Lower lobe of right lung (tissue), 2 donors: ENCODE measurements around the gene CSNK1G2. TPM values are rescaled to one million over a fixed set of nuclear protein-coding genes. Genes with fewer than 3 reads are reported as not detected.
A peak's percentile ranks its signal among the peaks of the same experiment; 100 is the strongest.

Experiments used
- ATAC-seq, 2 donors: fragments of 200-7000 bp; cut with Tn5 transposase; one replicate each; pipeline ENCODE4 v1.9.1; 2020 to 2022; ENCODE audit warnings: mild to moderate bottlenecking in 2 of 2, moderate library complexity in 2 of 2
- DNase-seq: peaks from one replicate; pipeline ENCODE4 v3.0.0-alpha.2; 2020
- H3K27ac ChIP-seq: fragments of 200-600 bp; one replicate; pipeline ENCODE4 v1.8.0; 2022
- H3K27me3 ChIP-seq: fragments of 200-600 bp; one replicate; pipeline ENCODE4 v1.8.0; 2022; ENCODE audit warnings: low read depth
- H3K36me3 ChIP-seq: fragments of 200-600 bp; one replicate; pipeline ENCODE4 v1.8.0; 2022; ENCODE audit warnings: mild to moderate bottlenecking
- H3K4me1 ChIP-seq: fragments of 200-600 bp; one replicate; pipeline ENCODE4 v1.8.0; 2022
- H3K4me3 ChIP-seq: fragments of 200-600 bp; one replicate; pipeline ENCODE4 v1.8.0; 2022; ENCODE audit warnings: mild to moderate bottlenecking
- H3K9me3 ChIP-seq: fragments of 200-600 bp; one replicate; pipeline ENCODE4 v1.8.0; 2022
- intact Hi-C: fragments of 100-400 bp; cut with DNase I; formaldehyde crosslinking; loops from one replicate; pipeline ENCODE4 v1.11.0; 2022
- total RNA-seq: library from RNA; stranded (reverse); fragmentation: NEBNext Ultra II Directional; extraction: Animal tissue kit (Norgen Biotek cat#: 25700); gene quantifications from one replicate; pipeline ENCODE4 v1.2.1, GENCODE V29; 2021
- TF ChIP-seq, protein P1 (sequence below): fragments of 200-600 bp; IDR thresholded peaks from one replicate; pipeline ENCODE4 v1.8.0; 2022; ENCODE audit warnings: antibody characterized with exemption, mild to moderate bottlenecking
- donor health status: DM: no; HTN: yes; CAD: no; lungs with severe emphysema.

Gene CSNK1G2
- total RNA-seq, 1 donor from 2014 or later = 55.4 TPM

DNA sequence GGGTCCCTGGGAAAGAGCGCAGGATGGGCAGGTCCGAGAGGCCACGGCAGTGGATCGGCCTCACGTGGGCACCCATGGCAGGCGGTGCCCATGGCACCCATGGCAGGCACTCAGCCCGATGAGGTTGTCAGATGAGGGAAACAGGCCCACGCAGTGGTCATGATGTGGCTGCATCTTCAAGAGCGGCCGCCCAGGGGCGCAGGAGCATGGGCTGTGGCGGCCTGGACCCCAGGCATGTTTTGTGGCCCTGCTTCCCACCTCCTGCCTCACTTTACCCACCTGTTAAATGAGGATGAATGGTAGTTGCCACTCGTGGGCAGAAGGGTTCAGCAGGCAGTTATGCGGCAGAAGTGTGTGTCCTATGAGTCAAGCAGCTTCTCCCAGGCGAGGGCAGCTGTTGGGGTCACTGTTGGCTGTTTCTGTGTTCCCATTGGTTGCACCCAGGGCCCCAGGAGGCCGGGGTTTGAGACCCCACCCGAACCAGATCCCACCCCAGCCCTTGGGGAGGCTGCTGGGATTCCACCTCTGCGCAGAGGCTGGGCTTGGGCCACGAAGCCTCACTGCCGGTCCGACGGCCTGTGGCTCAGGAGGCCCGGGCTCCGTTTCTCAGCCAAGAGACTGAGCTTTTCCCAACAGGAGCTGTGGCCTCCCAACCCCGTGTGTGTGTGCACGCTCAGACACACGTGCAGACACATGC is 30.0 kb downstream of the CSNK1G2 start:
- Histone ChIP-seq H3K4me3 (no peak overlapping the region), H3K27ac (no peak overlapping the region), H3K36me3 (peaks cover 35% of the 10 kb centered on the region), H3K4me1 (no peaks in the 10 kb centered on the region), H3K27me3 (no peaks in the 10 kb centered on the region), H3K9me3 (no peaks in the 10 kb centered on the region)
- TF ChIP-seq, protein P1, sequence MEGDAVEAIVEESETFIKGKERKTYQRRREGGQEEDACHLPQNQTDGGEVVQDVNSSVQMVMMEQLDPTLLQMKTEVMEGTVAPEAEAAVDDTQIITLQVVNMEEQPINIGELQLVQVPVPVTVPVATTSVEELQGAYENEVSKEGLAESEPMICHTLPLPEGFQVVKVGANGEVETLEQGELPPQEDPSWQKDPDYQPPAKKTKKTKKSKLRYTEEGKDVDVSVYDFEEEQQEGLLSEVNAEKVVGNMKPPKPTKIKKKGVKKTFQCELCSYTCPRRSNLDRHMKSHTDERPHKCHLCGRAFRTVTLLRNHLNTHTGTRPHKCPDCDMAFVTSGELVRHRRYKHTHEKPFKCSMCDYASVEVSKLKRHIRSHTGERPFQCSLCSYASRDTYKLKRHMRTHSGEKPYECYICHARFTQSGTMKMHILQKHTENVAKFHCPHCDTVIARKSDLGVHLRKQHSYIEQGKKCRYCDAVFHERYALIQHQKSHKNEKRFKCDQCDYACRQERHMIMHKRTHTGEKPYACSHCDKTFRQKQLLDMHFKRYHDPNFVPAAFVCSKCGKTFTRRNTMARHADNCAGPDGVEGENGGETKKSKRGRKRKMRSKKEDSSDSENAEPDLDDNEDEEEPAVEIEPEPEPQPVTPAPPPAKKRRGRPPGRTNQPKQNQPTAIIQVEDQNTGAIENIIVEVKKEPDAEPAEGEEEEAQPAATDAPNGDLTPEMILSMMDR = no peak
- intact Hi-C loops = no loop called here
- ATAC-seq (peak in 1 of 2 donors; percentile 16), DNase-seq (no peak)

DNA sequence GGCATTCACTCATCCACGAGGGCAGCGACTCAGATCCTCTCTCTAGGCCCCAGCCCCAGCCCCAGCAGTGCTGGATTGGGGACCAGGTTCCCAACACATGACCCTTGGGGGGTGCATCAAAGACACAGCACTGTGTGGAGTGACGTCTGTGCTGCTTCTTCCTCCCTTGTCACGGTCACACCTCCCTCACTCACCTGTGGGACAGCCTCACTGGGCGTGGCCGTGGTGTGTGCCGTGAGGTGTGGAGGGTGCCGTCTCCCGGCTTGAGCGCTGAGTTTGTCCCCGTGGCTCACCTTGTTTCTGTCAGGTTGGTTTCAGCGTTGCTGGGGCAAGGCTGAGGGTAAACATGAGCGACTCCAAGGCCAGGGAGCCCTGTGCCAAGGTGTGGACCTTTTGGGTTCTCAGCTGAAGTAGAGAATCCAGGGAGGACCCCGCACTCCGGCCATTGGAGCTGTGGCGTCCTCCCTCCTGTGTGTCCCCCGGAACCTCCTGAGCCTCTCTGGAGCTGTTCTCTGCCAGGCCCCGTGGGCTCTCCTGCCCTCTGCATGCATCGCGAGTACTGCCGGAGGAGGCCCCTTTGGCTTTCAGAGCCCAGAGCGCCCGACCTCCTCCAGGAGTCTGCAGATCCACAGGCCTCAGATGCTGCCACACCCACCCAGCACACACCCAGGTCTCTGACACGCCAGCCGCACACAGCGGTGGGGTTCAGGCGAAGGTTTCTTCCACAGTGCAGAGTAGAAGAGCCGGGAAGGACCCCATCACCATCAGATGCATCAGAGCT is 33.6 kb downstream of the CSNK1G2 start:
- H3K4me3 ChIP-seq = no peak overlapping the region
- no peak overlapping the region for H3K27ac ChIP-seq
- no peak for ATAC-seq
- H3K9me3 ChIP-seq = no peaks in the 10 kb centered on the region
- H3K36me3 ChIP-seq = peaks cover 53% of the 10 kb centered on the region
- TF ChIP-seq, protein P1 = no peak
- no peaks in the 10 kb centered on the region for H3K27me3 ChIP-seq
- no peaks in the 10 kb centered on the region for H3K4me1 ChIP-seq
- no peak for DNase-seq
- intact Hi-C loops = no loop called here

DNA sequence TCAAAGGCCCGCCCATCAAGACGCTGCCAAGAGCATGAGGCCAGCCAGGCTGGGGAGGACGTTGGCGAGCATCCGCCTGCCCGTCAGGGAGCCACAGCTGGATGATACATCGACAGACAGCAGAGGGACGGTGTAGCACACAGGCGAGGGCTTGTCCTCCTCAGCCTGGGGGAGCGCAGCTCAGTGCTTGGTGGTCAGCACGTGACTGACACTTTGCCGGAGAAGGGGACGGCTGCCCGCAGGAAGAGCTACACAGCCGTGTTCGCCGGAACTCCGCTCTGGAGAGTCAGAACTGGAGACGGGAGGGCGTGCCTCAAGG is 34.1 kb downstream of the CSNK1G2 start:
- TF ChIP-seq, protein P1 = no peak
- intact Hi-C loops = no loop called here
- ATAC-seq = peak in 1 of 2 donors; percentile 5
- no peaks in the 10 kb centered on the region for H3K27me3 ChIP-seq
- no peak for DNase-seq
- no peak overlapping the region for H3K4me3 ChIP-seq
- H3K4me1 ChIP-seq = no peaks in the 10 kb centered on the region
- H3K27ac ChIP-seq = no peak overlapping the region
- H3K9me3 ChIP-seq = no peaks in the 10 kb centered on the region
- H3K36me3 ChIP-seq = peaks cover 53% of the 10 kb centered on the region

DNA sequence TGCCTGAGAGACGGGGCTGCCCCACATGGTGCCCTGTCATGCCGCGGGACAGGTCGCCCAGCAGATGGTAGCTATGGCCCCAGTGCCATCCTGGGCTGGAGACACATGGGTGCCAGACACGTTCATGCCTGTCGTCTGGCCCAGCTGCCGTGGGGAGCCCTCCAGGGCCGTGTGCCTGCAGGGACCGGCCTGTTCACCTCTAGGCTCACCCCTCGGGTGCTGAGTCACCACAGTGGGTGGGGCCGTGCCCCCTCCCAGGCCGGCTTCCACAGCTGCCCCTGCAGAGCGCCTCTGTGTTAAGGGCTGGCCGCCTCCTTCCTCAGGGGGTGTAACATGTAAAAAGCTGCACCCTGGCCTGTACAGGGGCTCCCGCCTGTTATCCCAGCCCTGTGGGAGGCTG is 36.1 kb downstream of the CSNK1G2 start:
- DNase-seq = no peak
- Histone ChIP-seq H3K4me3 (no peak overlapping the region), H3K9me3 (no peaks in the 10 kb centered on the region), H3K27me3 (no peaks in the 10 kb centered on the region), H3K36me3 (peaks cover 69% of the 10 kb centered on the region), H3K4me1 (no peaks in the 10 kb centered on the region), H3K27ac (no peak overlapping the region)
- no peak for ATAC-seq
- intact Hi-C loops = no loop called here
- TF ChIP-seq, protein P1 = no peak

DNA sequence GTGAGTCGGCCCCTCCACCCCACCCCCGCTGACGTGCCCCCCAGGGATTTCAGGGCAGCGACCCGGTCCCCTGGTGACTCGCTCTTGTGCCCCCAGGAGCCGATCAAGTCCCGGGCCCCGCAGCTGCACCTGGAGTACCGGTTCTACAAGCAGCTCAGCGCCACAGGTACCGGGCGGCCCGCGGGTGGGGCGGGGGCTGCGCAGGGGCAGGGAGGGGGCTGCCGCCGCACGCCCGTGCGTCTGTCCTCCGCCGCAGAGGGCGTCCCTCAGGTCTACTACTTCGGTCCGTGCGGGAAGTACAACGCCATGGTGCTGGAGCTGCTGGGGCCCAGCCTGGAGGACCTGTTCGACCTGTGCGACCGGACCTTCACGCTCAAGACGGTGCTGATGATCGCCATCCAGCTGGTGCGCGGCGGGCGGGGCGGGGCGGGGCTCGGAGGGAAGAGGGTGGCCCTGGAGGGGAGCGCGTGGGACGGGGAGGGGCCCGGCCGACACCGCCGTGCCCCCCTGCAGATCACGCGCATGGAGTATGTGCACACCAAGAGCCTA is 37.4 kb downstream of the CSNK1G2 start:
- no peak for DNase-seq
- intact Hi-C loops = no loop called here
- H3K36me3 ChIP-seq = peaks cover 76% of the 10 kb centered on the region
- no peaks in the 10 kb centered on the region for H3K27me3 ChIP-seq
- H3K9me3 ChIP-seq = no peaks in the 10 kb centered on the region
- H3K27ac ChIP-seq = no peak overlapping the region
- no peak for ATAC-seq
- H3K4me1 ChIP-seq = no peaks in the 10 kb centered on the region
- H3K4me3 ChIP-seq = no peak overlapping the region
- TF ChIP-seq, protein P1 = no peak
